KOPT-K1 (cell line): Measurements from ENCODE around the gene VTN.
A peak's percentile ranks its signal among the peaks of the same experiment; 100 is the strongest.

ENCODE experiments used
- H3K27ac ChIP-seq: fragments of 200-600 bp; sonication (generic); 2 replicates; pipeline ENCODE4 v1.5.1; 2016; ENCODE audit warnings: antibody characterized with exemption, mild to moderate bottlenecking, low read depth, low read length; ENCODE audit not compliant: poor library complexity, severe bottlenecking
- H3K36me3 ChIP-seq: fragments of 200-600 bp; sonication (generic); 2 replicates; pipeline ENCODE4 v1.5.1; 2017; ENCODE audit warnings: antibody characterized with exemption, mild to moderate bottlenecking, low read length, moderate library complexity; ENCODE audit not compliant: insufficient read depth
- H3K9me3 ChIP-seq: fragments of 200-600 bp; sonication (generic); 2 replicates; pipeline ENCODE4 v1.5.1; 2017; ENCODE audit warnings: antibody characterized with exemption, low read length, mild to moderate bottlenecking; ENCODE audit not compliant: insufficient read depth, poor library complexity, severe bottlenecking

Gene VTN

DNA sequence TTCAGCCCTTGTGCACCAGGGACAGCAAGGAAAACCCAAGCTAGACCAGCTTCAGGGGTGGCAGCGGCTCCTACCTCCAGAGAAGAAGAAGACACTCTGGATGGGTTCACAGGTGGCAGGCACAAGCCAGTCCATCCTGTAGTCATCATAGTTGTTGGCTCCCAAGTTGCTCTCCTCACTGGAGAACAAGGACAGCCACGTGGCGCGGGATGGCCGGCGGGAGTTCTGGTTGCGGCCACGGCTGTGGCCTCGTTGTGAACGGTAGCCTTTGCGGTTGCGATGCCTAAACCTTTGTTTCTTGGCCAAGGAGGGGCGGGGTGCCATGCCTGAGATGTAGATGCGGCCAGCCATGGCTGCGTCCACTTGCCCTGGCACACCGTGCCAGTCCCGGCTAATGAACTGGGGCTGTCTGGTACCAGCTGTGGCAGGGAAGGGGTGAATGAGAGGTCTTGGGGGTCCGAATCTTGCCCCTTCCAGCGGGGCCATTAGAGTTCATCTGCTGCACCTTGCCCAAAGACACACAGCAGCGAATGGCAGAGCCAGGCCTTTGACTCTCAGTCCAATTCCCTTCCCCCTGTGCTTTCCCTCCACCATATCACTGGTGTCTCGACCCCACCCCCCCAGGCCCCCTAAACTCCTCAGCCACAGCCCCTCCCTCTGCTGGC, 2.3 kb downstream of the VTN start:
- Histone ChIP-seq H3K9me3 (no peaks in the 10 kb centered on the region), H3K27ac (no peak overlapping the region), H3K36me3 (peaks cover 18% of the 10 kb centered on the region; the same call in 1 of the 2 replicates)

DNA sequence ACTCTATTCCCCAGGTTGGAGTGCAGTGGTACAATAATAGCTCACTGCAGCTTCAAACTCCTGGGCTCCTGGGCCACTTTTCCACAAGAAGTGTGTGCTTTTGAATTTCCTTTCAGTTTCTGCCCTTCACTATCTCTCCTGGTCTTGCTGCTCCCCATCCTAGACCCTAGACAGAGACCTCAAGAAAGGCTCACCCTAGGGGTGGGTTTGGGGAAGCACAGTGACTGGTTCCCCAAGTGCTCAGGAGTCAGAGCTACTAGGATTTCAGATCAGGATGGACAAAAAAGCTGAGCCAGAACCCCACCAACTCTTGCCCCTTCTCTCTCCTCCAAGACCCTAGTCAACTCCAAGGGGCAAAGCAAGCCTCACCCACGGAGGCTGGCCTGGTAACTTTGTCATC, 3.5 kb downstream of the VTN start:
- no peaks in the 10 kb centered on the region for H3K9me3 ChIP-seq
- peaks cover 30% of the 10 kb centered on the region for H3K36me3 ChIP-seq
- H3K27ac ChIP-seq = no peak overlapping the region

DNA sequence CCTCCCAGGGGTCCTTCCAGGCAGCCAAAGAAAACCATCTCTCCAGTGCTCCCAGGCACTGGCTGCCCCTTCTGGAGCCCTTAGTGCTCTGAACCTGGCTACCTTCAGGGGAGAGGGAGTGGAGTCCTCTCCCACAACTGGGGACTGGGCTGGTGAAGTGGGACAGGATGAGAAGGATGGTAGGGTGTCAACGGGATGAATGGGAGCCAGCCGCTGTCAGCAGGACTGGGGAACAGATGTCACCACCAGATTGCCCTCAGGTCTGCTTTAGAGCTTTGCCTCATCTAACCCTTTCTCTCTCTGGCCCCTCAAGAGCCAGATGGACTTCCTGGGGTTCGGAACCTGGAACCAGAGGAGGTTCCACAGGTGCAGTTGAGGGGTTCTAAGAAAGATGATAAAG, 4.6 kb downstream of the VTN start:
- Histone ChIP-seq H3K36me3 (peaks cover 41% of the 10 kb centered on the region), H3K9me3 (no peaks in the 10 kb centered on the region)

DNA sequence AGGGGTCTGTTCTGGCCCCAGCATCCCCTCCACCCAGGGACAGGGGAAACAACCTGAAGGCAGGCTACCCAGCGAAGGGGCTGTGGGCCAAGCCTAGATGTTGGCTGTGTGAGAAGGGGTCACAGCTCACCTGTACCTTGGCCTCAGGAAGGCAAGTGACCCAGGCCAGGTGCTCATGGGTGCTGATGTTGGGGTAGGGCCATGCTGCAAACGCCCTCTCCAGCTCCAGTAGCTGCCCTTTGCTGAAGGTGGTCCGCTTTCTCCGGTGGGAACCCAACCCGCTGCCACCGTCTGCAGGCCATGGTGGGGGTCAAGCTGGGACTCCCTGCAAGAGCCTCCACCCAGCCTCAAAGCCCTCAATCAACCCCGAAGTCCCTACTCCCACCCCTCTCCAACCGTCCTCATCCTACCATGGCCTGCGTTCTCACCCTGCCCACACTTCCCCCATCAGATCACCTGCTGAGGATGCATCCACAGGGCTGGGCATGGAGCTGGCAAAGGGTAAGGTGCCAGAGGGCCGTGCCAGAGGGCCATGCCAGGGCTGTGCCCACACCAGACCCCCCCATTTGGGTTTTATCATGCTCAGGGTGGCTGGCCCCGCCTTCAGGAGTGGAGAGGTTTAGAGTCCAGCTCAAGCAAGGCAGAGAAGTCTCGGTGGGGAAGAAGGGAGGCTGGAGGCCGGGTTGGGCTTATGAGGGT, 5.3 kb downstream of the VTN start, which contains the start of gene SEBOX:
TSS of gene SEBOX (minus strand) at position 535 of the 699 bp plus-strand sequence. CDS start at position 487, 48 bp downstream.
- Histone ChIP-seq H3K27ac (no peak within 1 kb of the TSS), H3K36me3 (peaks cover 48% of the 10 kb centered on the region), H3K9me3 (no peaks in the 10 kb centered on the region)

More for the DNA sequence above, 4.6 kb downstream of the VTN start:
- no peak overlapping the region for H3K27ac ChIP-seq

DNA sequence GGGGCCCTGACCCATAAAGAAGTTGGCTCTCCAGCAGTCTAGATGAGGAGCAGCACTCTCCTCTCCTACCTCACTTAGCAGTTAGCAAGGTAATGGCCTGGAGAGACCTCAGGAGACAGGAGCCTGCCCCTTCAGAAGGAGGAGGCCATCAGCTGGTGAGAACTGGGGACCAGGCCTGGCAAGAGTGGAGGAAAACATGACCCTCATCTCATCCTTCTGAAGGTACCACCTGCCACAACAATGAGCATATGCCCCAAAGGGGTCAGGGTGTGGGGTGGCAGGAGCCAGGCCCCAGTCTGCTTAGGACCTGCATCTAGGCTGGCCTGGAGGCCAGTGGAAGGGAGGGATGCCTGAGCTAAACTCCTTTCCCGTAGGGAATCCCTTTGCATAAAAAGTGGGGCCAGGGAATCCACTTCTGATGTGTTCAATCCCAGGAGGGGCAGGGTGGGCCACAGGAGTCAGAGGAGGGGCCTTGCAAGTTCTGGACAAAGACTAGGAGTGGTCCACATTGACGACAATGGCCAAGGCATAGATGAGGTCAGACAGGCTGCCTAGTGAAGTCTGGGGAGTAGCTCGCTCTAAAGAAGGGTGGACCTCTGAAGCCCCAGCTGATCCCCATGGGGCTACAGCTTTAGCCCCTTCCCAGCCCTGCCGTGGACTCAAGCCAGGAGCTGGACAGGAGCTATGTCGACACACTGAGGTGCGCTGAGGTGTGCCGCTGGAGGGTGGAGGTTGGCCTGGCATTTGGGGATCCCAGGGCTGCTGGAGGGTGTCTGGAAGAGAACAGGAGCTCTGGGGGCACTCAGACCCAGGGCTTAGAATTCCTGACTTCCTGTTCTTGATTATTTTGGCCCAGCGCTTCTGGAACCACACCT, 6.1 kb downstream of the VTN start:
- Histone ChIP-seq H3K27ac (no peak overlapping the region), H3K36me3 (peaks cover 52% of the 10 kb centered on the region)

DNA sequence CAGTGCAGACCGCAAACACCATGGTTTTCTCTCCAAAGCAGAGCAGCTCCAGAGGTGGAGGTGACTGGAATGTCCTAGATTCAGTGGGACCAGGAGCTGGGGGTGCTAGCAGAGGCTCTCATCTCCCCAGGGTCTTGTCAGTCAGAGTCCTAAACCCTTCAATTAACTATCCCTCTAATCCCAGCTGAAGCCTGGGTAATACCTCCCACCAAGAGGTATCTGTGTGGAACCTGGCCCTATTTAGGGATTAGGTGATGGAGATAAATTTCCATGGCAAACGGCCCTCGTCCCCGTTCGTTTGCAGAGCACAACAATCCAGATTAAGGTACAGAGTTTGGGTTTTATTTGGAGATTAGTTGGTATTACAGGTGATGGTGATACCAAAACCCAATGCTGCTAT, 6.9 kb downstream of the VTN start:
- Histone ChIP-seq H3K36me3 (peaks cover 52% of the 10 kb centered on the region), H3K9me3 (no peaks in the 10 kb centered on the region)

More for the DNA sequence above, 6.1 kb downstream of the VTN start:
- H3K9me3 ChIP-seq = no peaks in the 10 kb centered on the region

DNA sequence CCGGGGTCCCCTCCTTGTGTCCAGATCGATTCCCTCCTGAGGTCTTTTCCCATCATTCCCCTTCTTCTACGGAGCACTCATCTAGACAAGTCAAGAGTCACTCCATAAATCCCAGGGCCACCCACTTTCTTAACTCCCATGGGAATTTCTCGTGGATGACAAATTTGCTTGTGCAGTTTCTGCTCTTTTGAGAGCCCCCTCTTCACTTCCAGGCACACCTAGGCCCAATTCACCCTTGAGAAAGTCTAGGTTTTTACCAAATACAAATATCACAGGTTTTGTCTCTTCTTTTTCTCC, 12.3 kb downstream of the VTN start:
- Histone ChIP-seq H3K36me3 (peaks cover 59% of the 10 kb centered on the region), H3K9me3 (no peaks in the 10 kb centered on the region), H3K27ac (peak overlapping the region; percentile 76)

More for the DNA sequence above, 6.9 kb downstream of the VTN start:
- no peak overlapping the region for H3K27ac ChIP-seq

DNA sequence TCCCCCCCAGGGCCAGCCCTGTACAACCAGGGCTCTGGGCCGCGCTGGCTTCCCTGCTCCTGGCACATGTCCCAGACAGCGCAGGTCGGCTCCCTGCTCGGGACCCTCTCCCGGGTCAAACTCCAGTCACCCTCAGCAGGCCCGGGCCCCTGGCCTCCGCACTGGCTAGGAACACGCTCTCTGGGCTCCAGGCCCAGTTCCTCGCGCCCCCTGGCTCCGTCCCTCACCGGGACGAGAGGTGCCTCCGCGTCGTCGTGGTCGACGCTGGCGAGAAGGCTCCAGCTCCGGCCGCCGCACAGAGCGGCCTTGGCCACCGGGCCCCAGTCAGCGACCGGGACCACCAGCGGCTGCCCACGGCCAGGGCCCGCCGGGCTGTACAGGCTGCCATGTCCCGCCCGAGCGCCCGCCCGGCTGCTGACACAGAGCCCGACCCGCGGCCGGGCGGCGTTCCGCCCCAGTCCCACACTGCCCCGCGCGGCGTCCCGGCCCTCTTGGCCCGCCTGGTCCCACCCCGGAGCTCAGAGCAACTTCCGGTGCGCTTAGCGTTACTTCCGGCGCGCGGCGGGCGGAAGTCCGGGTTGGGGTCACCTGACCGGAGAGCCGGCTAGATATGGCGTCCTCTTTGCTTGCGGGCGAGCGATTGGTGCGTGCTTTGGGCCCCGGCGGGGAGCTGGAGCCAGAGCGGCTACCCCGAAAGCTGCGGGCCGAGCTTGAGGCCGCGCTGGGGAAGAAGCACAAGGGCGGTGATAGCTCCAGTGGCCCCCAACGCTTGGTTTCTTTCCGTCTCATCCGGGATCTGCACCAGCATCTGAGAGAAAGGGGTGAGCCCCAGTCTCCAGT, 12.8 kb downstream of the VTN start, which contains the start of gene POLDIP2:
TSS of gene POLDIP2 (minus strand) at position 467 of the 840 bp plus-strand sequence. CDS start at position 388, 79 bp downstream.
- Histone ChIP-seq H3K36me3 (peaks cover 59% of the 10 kb centered on the region), H3K27ac (peak within 1 kb of the TSS; percentile 76), H3K9me3 (no peaks in the 10 kb centered on the region)

DNA sequence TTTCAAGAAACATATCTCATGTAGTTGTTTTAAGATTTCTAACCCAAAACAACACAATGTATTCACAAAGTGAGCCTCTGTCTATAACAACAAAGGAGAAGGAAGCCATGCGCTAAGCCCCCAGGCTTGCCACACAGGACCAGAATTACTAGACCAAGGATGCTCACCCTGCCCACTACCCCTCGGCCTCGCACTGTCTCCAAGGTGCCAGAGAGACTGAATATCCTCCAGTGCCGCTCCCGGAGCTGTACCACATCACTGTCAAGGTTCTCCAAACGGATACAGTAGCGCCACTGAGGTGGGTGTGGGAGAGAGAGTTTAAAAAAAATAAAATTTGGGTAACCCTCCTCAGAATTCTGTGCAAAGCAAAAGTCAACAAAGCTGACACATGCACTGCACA, 19.8 kb downstream of the VTN start:
- peaks cover 100% of the 10 kb centered on the region for H3K36me3 ChIP-seq

DNA sequence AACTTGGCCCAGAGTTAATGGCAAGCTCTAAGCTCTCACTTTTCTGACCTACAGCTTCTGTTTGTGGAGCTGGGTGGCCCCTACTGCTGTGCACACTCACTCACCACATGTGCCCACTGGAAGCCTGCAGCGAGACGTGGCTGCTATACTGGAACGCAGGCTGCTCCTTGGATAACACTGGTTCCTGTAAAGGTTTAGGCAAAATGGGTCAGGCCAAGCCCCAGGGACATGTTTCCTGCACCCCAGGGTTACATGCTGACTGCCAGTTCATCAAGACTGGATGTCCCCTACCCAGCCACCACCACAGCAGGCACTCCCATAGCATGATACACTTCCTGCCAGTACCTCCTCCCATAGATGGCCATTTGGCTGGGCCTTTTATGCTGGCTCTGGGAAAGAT, 21.1 kb downstream of the VTN start:
- H3K9me3 ChIP-seq = no peaks in the 10 kb centered on the region
- no peak overlapping the region for H3K27ac ChIP-seq
- peaks cover 100% of the 10 kb centered on the region for H3K36me3 ChIP-seq

More for the DNA sequence above, 19.8 kb downstream of the VTN start:
- Histone ChIP-seq H3K27ac (no peak overlapping the region), H3K9me3 (no peaks in the 10 kb centered on the region)

DNA sequence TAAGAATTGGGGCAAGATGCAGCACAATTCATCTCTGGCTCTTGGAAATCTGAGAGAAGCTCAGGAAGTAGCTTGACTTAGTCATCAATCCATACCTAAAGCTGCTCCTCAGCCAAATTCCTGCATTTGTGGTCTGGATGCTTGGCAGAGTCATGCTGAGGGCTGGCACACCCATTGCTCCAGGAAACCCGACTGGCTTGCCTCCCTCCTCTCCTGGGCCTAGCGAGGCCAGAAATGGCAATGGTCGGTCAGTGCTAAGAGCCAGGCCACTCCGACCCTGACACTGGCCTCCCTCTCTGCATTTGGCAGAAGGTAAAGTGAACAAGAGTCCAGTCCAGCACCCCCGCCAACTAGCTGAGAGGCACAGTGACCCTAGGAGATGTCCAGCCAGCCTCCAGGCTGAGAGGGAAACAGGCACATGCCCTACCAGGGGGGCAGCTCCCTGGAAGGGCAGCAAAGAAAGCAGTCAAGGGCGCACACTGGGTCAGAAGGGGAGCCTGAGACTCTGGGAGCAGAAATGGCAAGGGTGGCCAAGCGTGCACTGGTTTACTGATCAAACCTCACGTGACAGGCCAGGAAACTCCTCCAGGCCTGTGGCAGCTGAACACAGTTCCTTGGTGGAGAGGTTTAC, 22.7 kb downstream of the VTN start:
- Histone ChIP-seq H3K36me3 (peaks cover 90% of the 10 kb centered on the region), H3K9me3 (no peaks in the 10 kb centered on the region), H3K27ac (no peak overlapping the region)

DNA sequence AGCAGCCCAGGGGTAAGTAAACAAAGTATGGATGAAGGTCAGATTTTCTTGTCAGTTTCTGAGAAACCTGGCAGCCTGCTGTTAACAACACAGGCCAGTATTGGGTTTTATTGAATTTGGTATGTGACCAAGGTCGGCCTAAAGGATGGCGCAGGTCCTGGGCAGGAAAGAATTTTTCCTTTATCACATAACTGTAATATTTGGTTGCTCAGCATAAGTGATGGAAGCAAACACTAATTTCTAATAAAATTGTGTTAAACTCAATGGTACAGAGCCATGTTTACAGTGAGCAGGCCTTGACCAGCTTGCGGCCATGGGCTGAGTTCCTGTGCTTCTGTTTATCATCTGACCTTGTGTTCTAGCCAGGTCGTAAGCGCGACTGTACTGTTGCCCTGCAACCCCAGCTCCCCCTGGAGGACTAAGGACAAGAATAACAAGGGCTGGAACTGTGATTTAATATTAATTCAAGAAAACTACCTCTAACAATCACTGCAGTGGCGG, 23.3 kb downstream of the VTN start:
- Histone ChIP-seq H3K9me3 (no peaks in the 10 kb centered on the region), H3K36me3 (peaks cover 90% of the 10 kb centered on the region), H3K27ac (no peak overlapping the region)

DNA sequence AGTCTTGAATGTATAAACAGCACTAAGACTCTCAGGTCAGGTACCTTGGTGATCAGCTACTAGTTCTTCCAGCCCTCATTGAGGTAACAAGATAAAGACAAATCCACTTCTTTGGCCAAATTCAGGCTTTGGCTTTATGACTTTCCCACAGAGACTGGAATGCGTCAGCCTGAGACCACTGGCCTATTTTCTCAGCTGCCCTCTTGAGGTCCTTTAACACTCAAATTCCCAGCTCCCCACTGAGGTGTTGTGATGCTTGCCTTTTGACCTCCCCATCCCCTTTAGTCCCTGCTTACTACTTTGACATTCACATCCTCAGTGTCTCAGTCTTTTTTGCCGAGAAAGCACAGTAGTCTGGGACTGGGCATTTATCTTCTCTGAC, 23.9 kb downstream of the VTN start:
- no peak overlapping the region for H3K27ac ChIP-seq
- H3K36me3 ChIP-seq = peaks cover 90% of the 10 kb centered on the region
- H3K9me3 ChIP-seq = no peaks in the 10 kb centered on the region
